GM12878 (cell line): Measurements from ENCODE around the gene RTCA. TPM values are rescaled to one million over a fixed set of nuclear protein-coding genes. Genes with fewer than 3 reads are reported as not detected.

ENCODE experiments used
- ATAC-seq: fragments of 200-7000 bp; cut with Tn5 transposase; 3 replicates; pipeline ENCODE4 v1.9.1; 2020; ENCODE audit warnings: mild to moderate bottlenecking, moderate library complexity
- BruUV-seq: library from RNA; stranded (reverse); fragments of 400-500 nt; replicated peaks from 2 replicates; lab custom pipeline; 2021; lab: Mats Ljungman, UMichigan
- CTCF ChIA-PET: fragments of 300-600 bp; sonication (Branson Sonifier 250); formaldehyde crosslinking; extraction: SDS; loops from one replicate; lab custom pipeline; 2021; ENCODE audit warnings: inconsistent platforms; lab: Yijun Ruan, JAX
- POLR2A ChIA-PET: fragments of 350-600 bp; formaldehyde crosslinking; extraction: SDS; loops from one replicate; lab custom pipeline; 2021; ENCODE audit warnings: inconsistent platforms; lab: Charles Lee
- RAD21 ChIA-PET: fragments of 300-600 bp; sonication (Branson Sonifier 250); formaldehyde crosslinking; loops from one replicate; lab custom pipeline; 2023; ENCODE audit warnings: antibody characterized with exemption; ENCODE audit not compliant: unreplicated experiment; lab: Charles Lee
- SMC1A ChIA-PET: fragments of 300-600 bp; sonication (Branson Sonifier 250); formaldehyde crosslinking; loops from one replicate; lab custom pipeline; 2023; ENCODE audit not compliant: unreplicated experiment, uncharacterized antibody; lab: Charles Lee
- DNase-seq: peaks from one replicate; pipeline ENCODE4 v3.0.0-alpha.2; 2011; ENCODE audit warnings: low read depth, low spot score
- FAIRE-seq: peaks from 3 replicates; lab custom pipeline; 2011; peaks lifted over from hg19 to GRCh38; lab: Jason Lieb, UNC
- H2AFZ ChIP-seq: 2 replicates; pipeline ENCODE4 v1.6.0; 2011; ENCODE audit warnings: low read depth, low read length, control low read depth; ENCODE audit not compliant: control insufficient read depth
- H3K27ac ChIP-seq: 2 replicates; pipeline ENCODE4 v1.5.1; 2011; ENCODE audit warnings: control low read depth; ENCODE audit not compliant: control insufficient read depth, insufficient read depth
- H3K27me3 ChIP-seq, 2 experiments: replicated peaks in 1 of 2; 2 replicates each; pipeline versions ENCODE4 v1.6.0 to v1.6.1; 2011; ENCODE audit warnings: low read length in 1 of 2; ENCODE audit not compliant: control insufficient read depth in 2 of 2, insufficient read depth in 2 of 2
- H3K36me3 ChIP-seq, 2 experiments: 2 replicates each; pipeline ENCODE4 v1.5.1; 2011; ENCODE audit warnings: low read length in 1 of 2; ENCODE audit not compliant: control insufficient read depth in 2 of 2, insufficient read depth in 2 of 2
- H3K4me1 ChIP-seq: 2 replicates; pipeline ENCODE4 v1.6.1; 2011; ENCODE audit warnings: mild to moderate bottlenecking, low read length, moderate library complexity, mixed read lengths; ENCODE audit not compliant: control insufficient read depth, insufficient read depth
- H3K4me2 ChIP-seq: 2 replicates; pipeline ENCODE4 v1.6.0; 2011; ENCODE audit warnings: control low read depth; ENCODE audit not compliant: control insufficient read depth, insufficient read depth
- H3K4me3 ChIP-seq: fragments of 200-600 bp; sonication (generic); 2 replicates; pipeline ENCODE4 v1.5.1; 2016
- H3K79me2 ChIP-seq: 2 replicates; pipeline ENCODE4 v1.6.0; 2011; ENCODE audit warnings: low read length; ENCODE audit not compliant: control insufficient read depth, insufficient read depth
- H3K9ac ChIP-seq: 2 replicates; pipeline ENCODE4 v1.8.0; 2011; ENCODE audit warnings: low read length, control low read depth, mixed read lengths; ENCODE audit not compliant: control insufficient read depth, insufficient read depth
- H3K9me3 ChIP-seq: replicated peaks from 3 replicates; pipeline ENCODE4 v1.5.1; 2011; ENCODE audit warnings: mild to moderate bottlenecking, low read length; ENCODE audit not compliant: control insufficient read depth, insufficient read depth
- H4K20me1 ChIP-seq: 2 replicates; pipeline ENCODE4 v1.6.0; 2011; ENCODE audit not compliant: control insufficient read depth, insufficient read depth
- CBX3 ChIP-seq: fragments of 200-600 bp; sonication (generic); IDR thresholded peaks from 2 replicates; pipeline ENCODE4 v1.6.1; 2016; ENCODE audit warnings: low read depth, borderline replicate concordance
- CREB1 ChIP-seq: IDR thresholded peaks from 2 replicates; pipeline ENCODE4 v1.6.1; 2012; ENCODE audit warnings: low read depth, mild to moderate bottlenecking, inconsistent platforms
- CREM ChIP-seq: IDR thresholded peaks from 2 replicates; pipeline ENCODE4 v1.6.1; 2014; ENCODE audit warnings: antibody characterized with exemption, low read depth
- HSF1 ChIP-seq: fragments of 150-350 bp; IDR thresholded peaks from 2 replicates; pipeline ENCODE4 v1.6.1; 2014; ENCODE audit warnings: mild to moderate bottlenecking, low read depth, low read length
- KLF5 ChIP-seq: fragments of 450-650 bp; IDR thresholded peaks from 2 replicates; pipeline ENCODE4 v1.6.1; 2014; ENCODE audit warnings: mild to moderate bottlenecking; ENCODE audit not compliant: partially characterized antibody
- MEF2B ChIP-seq: fragments of 450-650 bp; IDR thresholded peaks from 2 replicates; pipeline ENCODE4 v1.6.1; 2018; ENCODE audit warnings: mild to moderate bottlenecking, moderate library complexity; ENCODE audit not compliant: partially characterized antibody, poor library complexity, severe bottlenecking
- MTA3 ChIP-seq: IDR thresholded peaks from 2 replicates; pipeline ENCODE4 v1.6.1; 2012; ENCODE audit warnings: low read length, inconsistent platforms, borderline replicate concordance
- RAD51 ChIP-seq: fragments of 450-650 bp; IDR thresholded peaks from 2 replicates; pipeline ENCODE4 v1.6.1; 2016; ENCODE audit warnings: moderate library complexity, mild to moderate bottlenecking, inconsistent platforms
- RUNX3 ChIP-seq: IDR thresholded peaks from 2 replicates; pipeline ENCODE4 v1.6.1; 2012; ENCODE audit warnings: low read length, inconsistent platforms
- SREBF2 ChIP-seq: IDR thresholded peaks from 2 replicates; pipeline ENCODE4 v1.6.1; 2012; ENCODE audit warnings: mild to moderate bottlenecking, low read length
- TBL1XR1 ChIP-seq: IDR thresholded peaks from 2 replicates; pipeline ENCODE4 v1.6.1; 2012; ENCODE audit warnings: low read depth, low read length, improper control_type of control experiment
- TCF3 ChIP-seq: IDR thresholded peaks from 2 replicates; pipeline ENCODE4 v1.6.1; 2012; ENCODE audit warnings: low read depth, mild to moderate bottlenecking, low read length, borderline replicate concordance; ENCODE audit not compliant: insufficient read depth
- WGBS: methylation state at CpG from one replicate; pipeline ENCODE4 v1.1.6; 2016; ENCODE audit warnings: low lambda C conversion rate; ENCODE audit not compliant: insufficient replicate concordance, insufficient coverage; ENCODE audit errors: missing lambda C conversion rate; 5-methylcytosine and 5-hydroxymethylcytosine counted together
- in situ Hi-C: fragments of 300-500 bp; cut with MboI; formaldehyde crosslinking; loops from 9 replicates; pipeline ENCODE4 v1.14.3; 2018; ENCODE audit warnings: mixed read lengths
- intact Hi-C: fragments of 100-400 bp; cut with micrococcal nuclease; formaldehyde crosslinking; loops from one replicate; pipeline ENCODE4 v1.14.2; 2022; ENCODE audit not compliant: unreplicated experiment
- polyA plus RNA-seq, 11 experiments: library from polyadenylated mRNA; depleted of rRNA in 4 of 11; unstranded in 6 of 11; stranded (reverse) in 5 of 11; fragments of >200 nt; fragmentation: Nextera tagmentation in 4 of 11; fragmentation: Illumina TruSeq in 1 of 11; extraction: Ambion mirVana in 4 of 11; extraction: Trizol in 1 of 11; gene quantifications; 1 replicate in 1 of 11; 2 replicates in 10 of 11; pipeline versions ENCODE4 v1.2.1 to v1.2.3, GENCODE V29; 2011 to 2016; ENCODE audit warnings: inconsistent platforms in 2 of 11, missing spikeins in 2 of 11, low read depth in 1 of 11
- total RNA-seq, 4 experiments: library from RNA; depleted of rRNA in 3 of 4; stranded (reverse); fragments of >200 nt in 3 of 4; fragmentation: Illumina TruSeq in 1 of 4; extraction: Trizol in 1 of 4; gene quantifications; 2 replicates each; pipeline versions ENCODE4 v1.2.1 to v1.2.3, GENCODE V29; 2013 to 2021
- TF ChIP-seq, protein P1 (sequence below), 3 experiments: IDR thresholded peaks in 2 of 3; conservative IDR thresholded peaks in 1 of 3; 2 replicates each; pipeline ENCODE4 v1.5.1; 2011; ENCODE audit warnings: low read depth in 3 of 3, low read length in 3 of 3, mild to moderate bottlenecking in 3 of 3, control low read depth in 2 of 3, moderate library complexity in 2 of 3, inconsistent platforms in 1 of 3, mixed read lengths in 1 of 3; ENCODE audit not compliant: control insufficient read depth in 2 of 3, insufficient read depth in 1 of 3; ENCODE audit errors: extremely low read depth in 1 of 3

The RTCA gene
- total and polyA plus RNA-seq, 10 of the 15 experiments (the other 5 are each of a cell fraction or from before 2014, with no cell fraction given) = 10.3 to 63.5 (median 37.3) TPM

- Histone ChIP-seq H3K9ac (no peak overlapping the region), H3K27me3 (no peaks in the 10 kb centered on the region; a peak in 1 of 4 replicates), H3K27ac (no peak overlapping the region), H4K20me1 (no peaks in the 10 kb centered on the region), H3K79me2 (no peaks in the 10 kb centered on the region), H2AFZ (no peak overlapping the region), H3K4me1 (no peaks in the 10 kb centered on the region), H3K9me3 (no peaks in the 10 kb centered on the region), H3K36me3 (no peaks in the 10 kb centered on the region), H3K4me3 (no peak overlapping the region), H3K4me2 (no peak overlapping the region)
- 54% methylated on average over 9 of the region's 9 CpGs for WGBS
- ChIA-PET RAD21 (no interaction called here), CTCF (no interaction called here), SMC1A (no interaction called here), POLR2A (no interaction called here)
- FAIRE-seq (no peak), DNase-seq (no peak), ATAC-seq (no peak)
- no TSS peak for BruUV-seq
- intact Hi-C loops = no loop called here
- in situ Hi-C loops = no loop called here
- TF ChIP-seq RAD51 (no peak), MEF2B (no peak), RUNX3 (no peak), HSF1 (no peak), CREB1 (no peak), MTA3 (no peak), CBX3 (no peak), TCF3 (no peak), CREM (no peak), TBL1XR1 (no peak), KLF5 (no peak), SREBF2 (no peak)
- TF ChIP-seq, protein P1, sequence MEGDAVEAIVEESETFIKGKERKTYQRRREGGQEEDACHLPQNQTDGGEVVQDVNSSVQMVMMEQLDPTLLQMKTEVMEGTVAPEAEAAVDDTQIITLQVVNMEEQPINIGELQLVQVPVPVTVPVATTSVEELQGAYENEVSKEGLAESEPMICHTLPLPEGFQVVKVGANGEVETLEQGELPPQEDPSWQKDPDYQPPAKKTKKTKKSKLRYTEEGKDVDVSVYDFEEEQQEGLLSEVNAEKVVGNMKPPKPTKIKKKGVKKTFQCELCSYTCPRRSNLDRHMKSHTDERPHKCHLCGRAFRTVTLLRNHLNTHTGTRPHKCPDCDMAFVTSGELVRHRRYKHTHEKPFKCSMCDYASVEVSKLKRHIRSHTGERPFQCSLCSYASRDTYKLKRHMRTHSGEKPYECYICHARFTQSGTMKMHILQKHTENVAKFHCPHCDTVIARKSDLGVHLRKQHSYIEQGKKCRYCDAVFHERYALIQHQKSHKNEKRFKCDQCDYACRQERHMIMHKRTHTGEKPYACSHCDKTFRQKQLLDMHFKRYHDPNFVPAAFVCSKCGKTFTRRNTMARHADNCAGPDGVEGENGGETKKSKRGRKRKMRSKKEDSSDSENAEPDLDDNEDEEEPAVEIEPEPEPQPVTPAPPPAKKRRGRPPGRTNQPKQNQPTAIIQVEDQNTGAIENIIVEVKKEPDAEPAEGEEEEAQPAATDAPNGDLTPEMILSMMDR (IDR thresholded peaks at IDR 0.05 in 2 of 3, conservative IDR thresholded peaks at IDR 0.05 in 1 of 3; ENCODE audit: control insufficient read depth in 2 of 3, extremely low read depth in 1 of 3, insufficient read depth in 1 of 3, low read depth in 3 of 3, low read length in 3 of 3) = no peak
Observed at GRCh38 chr1:100332331-100332730, 66.3 kb downstream of the RTCA start.
